NCI-H2196 (cell line): ENCODE data around the gene NUB1.

Experiments used
- DNase-seq: peaks from one replicate; lab custom pipeline; 2025; ENCODE audit not compliant: unreplicated experiment; lab: John Stamatoyannopoulos, UW

Gene NUB1

GRCh38 chr7:151374726-151375125, 33.1 kb downstream of the NUB1 start:
- no peak for DNase-seq

GRCh38 chr7:151375530-151376217, 34.1 kb downstream of the NUB1 start:
- DNase-seq: no peak

GRCh38 chr7:151376218-151376902, 34.7 kb downstream of the NUB1 start:
- DNase-seq: no peak

GRCh38 chr7:151377406-151377805, 35.8 kb downstream of the NUB1 start:
- no peak for DNase-seq

- no peak for DNase-seq
Observed at GRCh38 chr7:151378011-151378410, 36.4 kb downstream of the NUB1 start.

GRCh38 chr7:151378496-151379192, 37.0 kb downstream of the NUB1 start:
- no peak for DNase-seq

- DNase-seq: no peak
Observed at GRCh38 chr7:151379193-151379520, 37.5 kb downstream of the NUB1 start.

GRCh38 chr7:151379534-151380198, 38.1 kb downstream of the NUB1 start:
- DNase-seq: no peak

GRCh38 chr7:151380199-151381097, 38.8 kb downstream of the NUB1 start:
- DNase-seq: no peak

GRCh38 chr7:151381098-151381347, 39.4 kb downstream of the NUB1 start:
- DNase-seq: no peak

GRCh38 chr7:151381348-151382078, 39.9 kb downstream of the NUB1 start:
- peak; percentile 7 for DNase-seq

GRCh38 chr7:151382079-151382885, 40.7 kb downstream of the NUB1 start:
- peak; percentile 2 for DNase-seq

GRCh38 chr7:151383638-151384351, 42.2 kb downstream of the NUB1 start:
- peak; percentile 7 for DNase-seq

GRCh38 chr7:151384352-151384697, 42.7 kb downstream of the NUB1 start:
- DNase-seq: no peak

- peak; percentile 3 for DNase-seq
Observed at GRCh38 chr7:151384776-151385625, 43.4 kb downstream of the NUB1 start.

- no peak for DNase-seq
Observed at GRCh38 chr7:151385626-151386300, 44.2 kb downstream of the NUB1 start.
